ENCODE results near the gene BABAM2.
A peak's percentile ranks its signal among the peaks of the same experiment; 100 is the strongest.
"Not testable (repeated sequence)": the region's sequence is repeated elsewhere in the genome, so short reads cannot be mapped to it uniquely, and the experiment has no call there.

Gene BABAM2

GRCh38 chr2:27992787-27993401, 102.4 kb downstream of the BABAM2 start:
- Histone ChIP-seq H3K27ac (ENCODE audit: low read depth, low read length) (peak overlapping the region; percentile 48), H3K79me2 (ENCODE audit: control insufficient read depth, insufficient read depth, low read length, unreplicated experiment) (peaks cover 3% of the 10 kb centered on the region), H3K27me3 (ENCODE audit: insufficient read depth, low read length) (no peaks in the 10 kb centered on the region), H3K4me3 (ENCODE audit: low read depth, low read length) (no peak overlapping the region), H3K36me3 (ENCODE audit: insufficient read depth, low read length) (0 out of 2 replicates have a peak, but pooled peaks cover 4% of the 10 kb centered on the region), H2AFZ (ENCODE audit: low read length, unreplicated experiment) (no peak overlapping the region), H3K4me1 (ENCODE audit: control insufficient read depth, insufficient read depth, low read length, unreplicated experiment) (peaks cover 21% of the 10 kb centered on the region)

- peak overlapping the region; percentile 48 for H3K27ac ChIP-seq (ENCODE audit: low read depth, low read length)
- no peak overlapping the region for H3K4me3 ChIP-seq (ENCODE audit: low read depth, low read length)
- no peak overlapping the region for H2AFZ ChIP-seq (ENCODE audit: low read length, unreplicated experiment)
- H3K36me3 ChIP-seq (ENCODE audit: insufficient read depth, low read length), result 0 out of 2 replicates have a peak, but pooled peaks cover 4% of the 10 kb centered on the region
- peaks cover 3% of the 10 kb centered on the region for H3K79me2 ChIP-seq (ENCODE audit: control insufficient read depth, insufficient read depth, low read length, unreplicated experiment)
- H3K27me3 ChIP-seq (ENCODE audit: insufficient read depth, low read length), result no peaks in the 10 kb centered on the region
- peaks cover 21% of the 10 kb centered on the region for H3K4me1 ChIP-seq (ENCODE audit: control insufficient read depth, insufficient read depth, low read length, unreplicated experiment)
Measured at GRCh38 chr2:27993402-27993787, 102.9 kb downstream of the BABAM2 start.

DNA sequence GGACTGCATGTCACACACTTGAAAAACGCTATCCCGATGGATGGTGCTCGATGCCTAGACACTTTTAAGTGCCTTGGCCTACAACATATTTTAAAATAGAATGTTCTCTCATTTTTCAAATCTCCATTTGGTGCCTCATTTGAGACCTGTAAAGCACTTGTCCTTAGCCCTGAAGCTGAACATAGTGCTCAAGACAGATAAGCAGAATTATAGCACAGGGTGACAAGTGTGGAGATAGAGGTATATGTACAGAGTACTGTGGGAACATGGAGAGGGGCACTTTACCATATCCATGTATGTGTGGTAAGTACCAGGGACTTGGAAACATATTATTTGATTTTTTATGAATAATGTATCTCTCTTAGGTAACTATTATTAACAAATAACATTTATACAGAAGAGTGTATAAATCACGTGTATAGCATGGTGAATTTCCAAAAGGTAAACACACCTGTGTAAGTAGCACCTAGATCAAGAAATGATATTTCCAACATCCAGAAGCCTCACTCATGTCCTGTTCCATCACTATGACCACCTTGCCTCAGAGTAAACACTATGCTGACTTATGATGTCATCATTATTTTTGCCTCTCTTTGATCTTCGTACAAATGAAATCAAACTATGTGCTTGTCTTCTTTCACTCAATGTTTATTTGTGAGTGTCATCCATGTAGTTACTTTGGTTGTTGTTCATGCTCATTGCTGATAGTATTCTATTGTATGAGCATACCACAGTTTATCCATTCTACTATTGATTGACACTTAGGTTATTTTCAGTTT, 103.6 kb downstream of the BABAM2 start:
- peak overlapping the region; percentile 48; the same call in 1 of the 2 replicates for H3K27ac ChIP-seq (ENCODE audit: low read depth, low read length)
- H3K79me2 ChIP-seq (ENCODE audit: control insufficient read depth, insufficient read depth, low read length, unreplicated experiment), result peaks cover 3% of the 10 kb centered on the region
- no peak overlapping the region for H3K4me3 ChIP-seq (ENCODE audit: low read depth, low read length)
- no peak overlapping the region for H2AFZ ChIP-seq (ENCODE audit: low read length, unreplicated experiment)
- peaks cover 4% of the 10 kb centered on the region; the same call in 1 of the 2 replicates for H3K36me3 ChIP-seq (ENCODE audit: insufficient read depth, low read length)
- peaks cover 21% of the 10 kb centered on the region for H3K4me1 ChIP-seq (ENCODE audit: control insufficient read depth, insufficient read depth, low read length, unreplicated experiment)
- H3K27me3 ChIP-seq (ENCODE audit: insufficient read depth, low read length), result no peaks in the 10 kb centered on the region

GRCh38 chr2:27996156-27996922, 105.8 kb downstream of the BABAM2 start:
- no peak overlapping the region for H2AFZ ChIP-seq (ENCODE audit: low read length, unreplicated experiment)
- peaks cover 21% of the 10 kb centered on the region for H3K4me1 ChIP-seq (ENCODE audit: control insufficient read depth, insufficient read depth, low read length, unreplicated experiment)
- no peak overlapping the region for H3K27ac ChIP-seq (ENCODE audit: low read depth, low read length)
- no peak overlapping the region for H3K4me3 ChIP-seq (ENCODE audit: low read depth, low read length)
- no peaks in the 10 kb centered on the region for H3K79me2 ChIP-seq (ENCODE audit: control insufficient read depth, insufficient read depth, low read length, unreplicated experiment)
- peaks cover 8% of the 10 kb centered on the region; the same call in 1 of the 2 replicates for H3K36me3 ChIP-seq (ENCODE audit: insufficient read depth, low read length)
- H3K27me3 ChIP-seq (ENCODE audit: insufficient read depth, low read length), result no peaks in the 10 kb centered on the region

- no peaks in the 10 kb centered on the region for H3K79me2 ChIP-seq (ENCODE audit: control insufficient read depth, insufficient read depth, low read length, unreplicated experiment)
- peaks cover 15% of the 10 kb centered on the region for H3K4me1 ChIP-seq (ENCODE audit: control insufficient read depth, insufficient read depth, low read length, unreplicated experiment)
- H2AFZ ChIP-seq (ENCODE audit: low read length, unreplicated experiment), result no peak overlapping the region
- no peaks in the 10 kb centered on the region for H3K27me3 ChIP-seq (ENCODE audit: insufficient read depth, low read length)
- H3K36me3 ChIP-seq (ENCODE audit: insufficient read depth, low read length), result peaks cover 7% of the 10 kb centered on the region; the same call in 1 of the 2 replicates
- H3K27ac ChIP-seq (ENCODE audit: low read depth, low read length), result no peak overlapping the region
- H3K4me3 ChIP-seq (ENCODE audit: low read depth, low read length), result no peak overlapping the region
Measured at GRCh38 chr2:28000287-28000686, 109.8 kb downstream of the BABAM2 start.

- Histone ChIP-seq H3K36me3 (ENCODE audit: insufficient read depth, low read length) (peaks cover 7% of the 10 kb centered on the region; the same call in 1 of the 2 replicates), H3K27ac (ENCODE audit: low read depth, low read length) (no peak overlapping the region), H3K27me3 (ENCODE audit: insufficient read depth, low read length) (no peaks in the 10 kb centered on the region), H2AFZ (ENCODE audit: low read length, unreplicated experiment) (no peak overlapping the region), H3K4me3 (ENCODE audit: low read depth, low read length) (no peak overlapping the region), H3K4me1 (ENCODE audit: control insufficient read depth, insufficient read depth, low read length, unreplicated experiment) (peaks cover 15% of the 10 kb centered on the region), H3K79me2 (ENCODE audit: control insufficient read depth, insufficient read depth, low read length, unreplicated experiment) (no peaks in the 10 kb centered on the region)
Measured at GRCh38 chr2:28002181-28002580, 111.7 kb downstream of the BABAM2 start.

- Histone ChIP-seq H3K27ac (ENCODE audit: low read depth, low read length) (peak overlapping the region; percentile 60), H3K4me3 (ENCODE audit: low read depth, low read length) (no peak overlapping the region), H3K36me3 (ENCODE audit: insufficient read depth, low read length) (peaks cover 7% of the 10 kb centered on the region; the same call in 1 of the 2 replicates)
Measured at GRCh38 chr2:28004086-28004485, 113.6 kb downstream of the BABAM2 start.

DNA sequence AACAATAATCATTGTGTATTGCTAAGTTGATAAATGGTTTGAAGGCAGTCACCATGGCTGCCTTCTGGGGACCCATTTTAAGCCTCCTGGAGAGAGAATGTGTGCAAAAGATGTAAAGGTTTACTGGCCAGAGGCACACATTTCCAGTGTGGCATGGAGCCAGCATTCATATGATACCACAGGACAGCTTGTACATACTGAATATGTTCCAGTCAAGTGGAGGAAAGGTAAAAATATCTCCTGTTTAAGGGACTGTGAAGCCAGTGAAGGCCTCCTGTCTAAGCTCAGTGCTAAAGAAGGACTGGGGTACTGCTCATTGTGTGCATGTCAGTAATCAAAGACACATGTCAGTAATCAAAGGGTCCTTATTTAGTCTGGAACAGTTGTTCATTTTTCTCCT, 119.2 kb downstream of the BABAM2 start:
- no peak overlapping the region for H2AFZ ChIP-seq (ENCODE audit: low read length, unreplicated experiment)
- no peaks in the 10 kb centered on the region for H3K36me3 ChIP-seq (ENCODE audit: insufficient read depth, low read length)
- no peaks in the 10 kb centered on the region for H3K27me3 ChIP-seq (ENCODE audit: insufficient read depth, low read length)
- H3K79me2 ChIP-seq (ENCODE audit: control insufficient read depth, insufficient read depth, low read length, unreplicated experiment), result no peaks in the 10 kb centered on the region
- no peak overlapping the region for H3K27ac ChIP-seq (ENCODE audit: low read depth, low read length)
- peaks cover 7% of the 10 kb centered on the region for H3K4me1 ChIP-seq (ENCODE audit: control insufficient read depth, insufficient read depth, low read length, unreplicated experiment)
- H3K4me3 ChIP-seq (ENCODE audit: low read depth, low read length), result no peak overlapping the region

More at GRCh38 chr2:28004086-28004485, 113.6 kb downstream of the BABAM2 start:
- Histone ChIP-seq H3K4me1 (ENCODE audit: control insufficient read depth, insufficient read depth, low read length, unreplicated experiment) (peaks cover 15% of the 10 kb centered on the region), H3K79me2 (ENCODE audit: control insufficient read depth, insufficient read depth, low read length, unreplicated experiment) (no peaks in the 10 kb centered on the region), H2AFZ (ENCODE audit: low read length, unreplicated experiment) (no peak overlapping the region), H3K27me3 (ENCODE audit: insufficient read depth, low read length) (no peaks in the 10 kb centered on the region)

DNA sequence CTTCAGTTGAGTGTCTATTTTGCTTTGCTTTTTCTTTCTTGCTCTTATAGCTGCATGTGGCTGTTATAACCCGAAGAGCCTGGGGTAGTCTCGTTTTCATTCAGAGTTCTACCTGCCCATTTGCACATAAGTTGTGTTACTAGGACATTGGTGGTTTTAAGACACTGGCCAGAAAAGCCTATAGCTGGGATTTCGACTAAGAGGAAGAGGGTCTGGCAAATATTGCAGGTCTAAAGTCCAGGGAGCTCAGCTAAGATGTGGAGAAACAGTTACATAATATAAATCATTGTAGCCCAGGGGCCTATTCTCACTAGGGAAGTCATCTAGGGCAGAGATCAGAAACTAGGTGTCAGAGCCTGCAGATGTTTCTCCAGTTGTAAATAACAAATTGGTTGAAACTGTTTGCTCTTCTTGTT, 120.8 kb downstream of the BABAM2 start:
- Histone ChIP-seq H3K36me3 (ENCODE audit: insufficient read depth, low read length) (no peaks in the 10 kb centered on the region), H3K4me3 (ENCODE audit: low read depth, low read length) (no peak overlapping the region), H3K4me1 (ENCODE audit: control insufficient read depth, insufficient read depth, low read length, unreplicated experiment) (peaks cover 6% of the 10 kb centered on the region), H3K27me3 (ENCODE audit: insufficient read depth, low read length) (no peaks in the 10 kb centered on the region), H3K27ac (ENCODE audit: low read depth, low read length) (no peak overlapping the region), H3K79me2 (ENCODE audit: control insufficient read depth, insufficient read depth, low read length, unreplicated experiment) (no peaks in the 10 kb centered on the region), H2AFZ (ENCODE audit: low read length, unreplicated experiment) (no peak overlapping the region)

- H3K79me2 ChIP-seq (ENCODE audit: control insufficient read depth, insufficient read depth, low read length, unreplicated experiment); H3K27me3 ChIP-seq (ENCODE audit: insufficient read depth, low read length); H3K4me3 ChIP-seq (ENCODE audit: low read depth, low read length): not testable (repeated sequence)
Measured at GRCh38 chr2:28018474-28018873, 127.9 kb downstream of the BABAM2 start.

More at GRCh38 chr2:28018474-28018873, 127.9 kb downstream of the BABAM2 start:
- H2AFZ ChIP-seq (ENCODE audit: low read length, unreplicated experiment); H3K4me1 ChIP-seq (ENCODE audit: control insufficient read depth, insufficient read depth, low read length, unreplicated experiment); H3K27ac ChIP-seq (ENCODE audit: low read depth, low read length); H3K36me3 ChIP-seq (ENCODE audit: insufficient read depth, low read length): not testable (repeated sequence)
